IMR-90 (cell line): Measurements from ENCODE around the gene NT5E. TPM values are rescaled to one million over a fixed set of nuclear protein-coding genes. Genes with fewer than 3 reads are reported as not detected.

ENCODE experiments used
- ATAC-seq: fragments of 200-7000 bp; cut with Tn5 transposase; 2 replicates; pipeline ENCODE4 v1.9.1; 2020; ENCODE audit warnings: low read depth, mild to moderate bottlenecking, moderate library complexity
- BruUV-seq: library from RNA; stranded (reverse); fragments of 400-500 nt; replicated peaks from 2 replicates; lab custom pipeline; 2021; lab: Mats Ljungman, UMichigan
- CTCF ChIA-PET: fragments of 300-600 bp; formaldehyde crosslinking; extraction: SDS; loops from one replicate; lab custom pipeline; 2021; ENCODE audit warnings: antibody characterized with exemption; lab: Yijun Ruan, JAX
- POLR2A ChIA-PET: fragments of 300-600 bp; sonication (Branson Sonifier 250); formaldehyde crosslinking; loops from one replicate; lab custom pipeline; 2022; ENCODE audit warnings: antibody characterized with exemption; ENCODE audit not compliant: unreplicated experiment; lab: Charles Lee
- DNase-seq: peaks from one replicate; pipeline ENCODE4 v3.0.0; 2013
- H2AFZ ChIP-seq: replicated peaks from 2 replicates; pipeline ENCODE3; 2013; ENCODE audit warnings: low read length, mild to moderate bottlenecking; ENCODE audit not compliant: poor library complexity
- H2AK5ac ChIP-seq: 2 replicates; pipeline ENCODE4 v1.6.1; 2013; ENCODE audit warnings: low read depth, low read length, inconsistent platforms
- H2AK9ac ChIP-seq: replicated peaks from 2 replicates; pipeline ENCODE3; 2013; ENCODE audit warnings: mild to moderate bottlenecking, low read depth, low read length, moderate library complexity; ENCODE audit not compliant: poor library complexity
- H2BK120ac ChIP-seq: 2 replicates; pipeline ENCODE4 v1.6.1; 2013; ENCODE audit warnings: low read depth, low read length, inconsistent platforms
- H2BK15ac ChIP-seq: 3 replicates; pipeline ENCODE4 v1.6.1; 2013; ENCODE audit warnings: low read depth, low read length, inconsistent platforms
- H2BK20ac ChIP-seq: 2 replicates; pipeline ENCODE4 v1.6.1; 2013; ENCODE audit warnings: low read depth, mild to moderate bottlenecking, inconsistent platforms, low read length, moderate library complexity
- H2BK5ac ChIP-seq: 2 replicates; pipeline ENCODE4 v1.6.1; 2013; ENCODE audit warnings: mild to moderate bottlenecking, low read depth, low read length, inconsistent platforms; ENCODE audit not compliant: poor library complexity, severe bottlenecking
- H3K14ac ChIP-seq: replicated peaks from 2 replicates; pipeline ENCODE4 v1.6.1; 2013; ENCODE audit warnings: low read depth, low read length, inconsistent platforms
- H3K18ac ChIP-seq: 2 replicates; pipeline ENCODE4 v1.6.1; 2013; ENCODE audit warnings: low read depth, low read length, control low read depth
- H3K23ac ChIP-seq: 2 replicates; pipeline ENCODE4 v1.6.1; 2013; ENCODE audit warnings: low read depth, low read length, inconsistent platforms
- H3K27ac ChIP-seq: 2 replicates; pipeline ENCODE4 v1.5.1; 2013; ENCODE audit warnings: mild to moderate bottlenecking, control low read depth, low read length; ENCODE audit not compliant: insufficient read depth
- H3K27me3 ChIP-seq: 2 replicates; pipeline ENCODE4 v1.6.1; 2013; ENCODE audit warnings: low read length; ENCODE audit not compliant: control insufficient read depth, insufficient read depth
- H3K36me3 ChIP-seq: 2 replicates; pipeline ENCODE4 v1.6.1; 2013; ENCODE audit warnings: low read length, mixed read lengths; ENCODE audit not compliant: control insufficient read depth, insufficient read depth
- H3K4ac ChIP-seq: 2 replicates; pipeline ENCODE4 v1.6.1; 2013; ENCODE audit warnings: low read depth, low read length, inconsistent platforms
- H3K4me1 ChIP-seq: 2 replicates; pipeline ENCODE4 v1.6.1; 2013; ENCODE audit warnings: low read length, mixed read lengths; ENCODE audit not compliant: control insufficient read depth, insufficient read depth
- H3K4me2 ChIP-seq: 2 replicates; pipeline ENCODE4 v1.6.1; 2013; ENCODE audit warnings: low read depth, mild to moderate bottlenecking, control low read depth, low read length, moderate library complexity
- H3K4me3 ChIP-seq: 2 replicates; pipeline ENCODE4 v1.5.1; 2013; ENCODE audit warnings: low read depth, mild to moderate bottlenecking, control low read depth, low read length, moderate library complexity; ENCODE audit not compliant: insufficient read depth
- H3K56ac ChIP-seq: 2 replicates; pipeline ENCODE4 v1.6.1; 2013; ENCODE audit warnings: low read length, inconsistent platforms; ENCODE audit not compliant: insufficient read depth; ENCODE audit errors: extremely low read depth
- H3K79me1 ChIP-seq, 2 experiments: 2 replicates each; pipeline ENCODE4 v1.6.1; 2013; ENCODE audit warnings: low read length in 2 of 2, inconsistent platforms in 1 of 2, low read depth in 1 of 2
- H3K9ac ChIP-seq: 2 replicates; pipeline ENCODE4 v1.6.1; 2013; ENCODE audit warnings: low read depth, low read length, control low read depth
- H3K9me1 ChIP-seq: 2 replicates; pipeline ENCODE4 v1.6.1; 2013; ENCODE audit warnings: low read length, inconsistent platforms; ENCODE audit not compliant: insufficient read depth
- H3K9me3 ChIP-seq: 2 replicates; pipeline ENCODE4 v1.6.1; 2013; ENCODE audit warnings: low read length; ENCODE audit not compliant: control insufficient read depth, insufficient read depth
- H4K20me1 ChIP-seq: 2 replicates; pipeline ENCODE4 v1.6.1; 2013; ENCODE audit warnings: low read length, inconsistent platforms; ENCODE audit not compliant: insufficient read depth
- H4K5ac ChIP-seq: 2 replicates; pipeline ENCODE4 v1.6.1; 2013; ENCODE audit warnings: mild to moderate bottlenecking, low read depth, low read length, control low read depth
- H4K8ac ChIP-seq, 2 experiments: 2 replicates each; pipeline ENCODE4 v1.6.1; 2013; ENCODE audit warnings: low read depth in 2 of 2, low read length in 2 of 2, control low read depth in 1 of 2, inconsistent platforms in 1 of 2
- H4K91ac ChIP-seq: 2 replicates; pipeline ENCODE4 v1.6.1; 2013; ENCODE audit warnings: low read depth, low read length, inconsistent platforms; ENCODE audit not compliant: insufficient read depth
- CEBPB ChIP-seq: IDR thresholded peaks from 2 replicates; pipeline ENCODE4 v1.6.1; 2012; ENCODE audit warnings: low read depth, low read length, improper control_type of control experiment
- CHD1 ChIP-seq: IDR thresholded peaks from 2 replicates; pipeline ENCODE4 v1.6.1; 2012; ENCODE audit warnings: low read depth, low read length, improper control_type of control experiment
- FOS ChIP-seq: fragments of 150-350 bp; IDR thresholded peaks from 2 replicates; pipeline ENCODE4 v1.6.1; 2016; ENCODE audit warnings: low read depth, low read length
- MAZ ChIP-seq: IDR thresholded peaks from 2 replicates; pipeline ENCODE4 v1.6.1; 2012; ENCODE audit warnings: low read depth, mild to moderate bottlenecking, low read length, improper control_type of control experiment, moderate library complexity, borderline replicate concordance
- MXI1 ChIP-seq: IDR thresholded peaks from 2 replicates; pipeline ENCODE4 v1.6.1; 2012; ENCODE audit warnings: low read depth, mild to moderate bottlenecking, low read length, moderate library complexity, borderline replicate concordance
- POLR2A ChIP-seq: IDR thresholded peaks from 2 replicates; pipeline ENCODE4 v1.6.1; 2012; ENCODE audit warnings: mild to moderate bottlenecking, low read depth, low read length
- RAD21 ChIP-seq: IDR thresholded peaks from 2 replicates; pipeline ENCODE4 v1.6.1; 2012; ENCODE audit warnings: low read length, improper control_type of control experiment
- RCOR1 ChIP-seq: IDR thresholded peaks from 2 replicates; pipeline ENCODE4 v1.6.1; 2012; ENCODE audit warnings: mild to moderate bottlenecking, low read length, improper control_type of control experiment; ENCODE audit not compliant: insufficient replicate concordance
- RFX5 ChIP-seq: IDR thresholded peaks from 2 replicates; pipeline ENCODE4 v1.8.0; 2012; ENCODE audit warnings: low read depth, mild to moderate bottlenecking, low read length, moderate library complexity
- SMC3 ChIP-seq: fragments of 150-350 bp; IDR thresholded peaks from 2 replicates; pipeline ENCODE4 v1.6.1; 2016; ENCODE audit warnings: low read depth, mild to moderate bottlenecking, antibody characterized with exemption, low read length, moderate library complexity
- WGBS, 2 experiments: methylation state at CpG; one replicate each; pipeline versions ENCODE4 v1.1.5 to v1.1.7; 2013; ENCODE audit warnings: missing lambda C conversion rate in 2 of 2; ENCODE audit not compliant: insufficient read length in 1 of 2; ENCODE audit errors: extremely low coverage in 2 of 2; 5-methylcytosine and 5-hydroxymethylcytosine counted together
- dilution Hi-C: fragments of 300-500 bp; cut with HindIII; formaldehyde crosslinking; loops from one replicate; pipeline ENCODE4 v1.14.3; 2018; ENCODE audit warnings: low sequenced_read_pairs; ENCODE audit not compliant: unreplicated experiment
- in situ Hi-C: fragments of 300-500 bp; cut with MboI; formaldehyde crosslinking; loops from 3 replicates; pipeline ENCODE4 v1.14.3; 2019; ENCODE audit warnings: low sequenced_read_pairs, inconsistent platforms, mixed read lengths
- intact Hi-C: fragments of 100-400 bp; cut with micrococcal nuclease; formaldehyde crosslinking; loops from 2 replicates; pipeline ENCODE4 v1.10.0; 2022
- polyA plus RNA-seq, 3 experiments: library from polyadenylated mRNA; depleted of rRNA; stranded (reverse); fragments of >200 nt; gene quantifications; 2 replicates each; pipeline ENCODE4 v1.2.3, GENCODE V29; 2012; ENCODE audit warnings: low replicate concordance in 1 of 3
- total RNA-seq: library from RNA; depleted of rRNA; stranded (reverse); fragments of >200 nt; gene quantifications from 2 replicates; pipeline ENCODE4 v1.2.3, GENCODE V29; 2012
- TF ChIP-seq, protein P1 (sequence below): conservative IDR thresholded peaks from 2 replicates; pipeline ENCODE4 v1.5.1; 2012; ENCODE audit warnings: mild to moderate bottlenecking, low read depth, low read length, improper control_type of control experiment
- TF ChIP-seq, protein P2 (sequence below): fragments of 150-350 bp; IDR thresholded peaks from 2 replicates; pipeline ENCODE4 v1.6.1; 2016; ENCODE audit warnings: low read depth, mild to moderate bottlenecking, low read length, moderate library complexity, borderline replicate concordance
- TF ChIP-seq, protein P3 (sequence below): fragments of 150-350 bp; IDR thresholded peaks from 2 replicates; pipeline ENCODE4 v1.6.1; 2017; ENCODE audit warnings: mild to moderate bottlenecking, antibody characterized with exemption, low read length, low read depth

The NT5E gene
- total and polyA plus RNA-seq, 2 of the 4 experiments (the other 2 are of a cell fraction): 153 to 280 TPM

DNA sequence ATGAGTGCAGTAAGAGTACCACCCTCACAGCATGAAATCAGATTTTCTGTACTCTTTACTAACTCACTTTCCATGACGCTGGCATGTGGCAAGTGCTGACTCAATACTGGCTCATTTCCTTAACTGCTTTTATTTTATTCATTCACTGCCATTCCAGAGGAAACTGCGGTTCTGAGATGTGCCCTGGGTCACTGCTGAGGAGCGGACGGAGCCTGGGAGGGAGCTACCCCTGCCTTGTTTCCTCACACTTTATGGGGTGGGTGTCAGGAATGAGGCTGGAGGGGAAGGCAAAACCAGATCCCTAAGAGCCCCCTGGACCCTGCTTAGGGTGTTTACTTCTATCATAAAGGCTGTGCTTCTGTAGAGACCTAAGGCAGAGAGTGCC lies 14.4 kb downstream of the NT5E start (continued):
- TF ChIP-seq, protein P1, sequence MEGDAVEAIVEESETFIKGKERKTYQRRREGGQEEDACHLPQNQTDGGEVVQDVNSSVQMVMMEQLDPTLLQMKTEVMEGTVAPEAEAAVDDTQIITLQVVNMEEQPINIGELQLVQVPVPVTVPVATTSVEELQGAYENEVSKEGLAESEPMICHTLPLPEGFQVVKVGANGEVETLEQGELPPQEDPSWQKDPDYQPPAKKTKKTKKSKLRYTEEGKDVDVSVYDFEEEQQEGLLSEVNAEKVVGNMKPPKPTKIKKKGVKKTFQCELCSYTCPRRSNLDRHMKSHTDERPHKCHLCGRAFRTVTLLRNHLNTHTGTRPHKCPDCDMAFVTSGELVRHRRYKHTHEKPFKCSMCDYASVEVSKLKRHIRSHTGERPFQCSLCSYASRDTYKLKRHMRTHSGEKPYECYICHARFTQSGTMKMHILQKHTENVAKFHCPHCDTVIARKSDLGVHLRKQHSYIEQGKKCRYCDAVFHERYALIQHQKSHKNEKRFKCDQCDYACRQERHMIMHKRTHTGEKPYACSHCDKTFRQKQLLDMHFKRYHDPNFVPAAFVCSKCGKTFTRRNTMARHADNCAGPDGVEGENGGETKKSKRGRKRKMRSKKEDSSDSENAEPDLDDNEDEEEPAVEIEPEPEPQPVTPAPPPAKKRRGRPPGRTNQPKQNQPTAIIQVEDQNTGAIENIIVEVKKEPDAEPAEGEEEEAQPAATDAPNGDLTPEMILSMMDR: no peak
- TF ChIP-seq CEBPB (peak; percentile 93), SMC3 (0 out of 2 replicates have a peak, but pooled peaks have one; percentile 12)

DNA sequence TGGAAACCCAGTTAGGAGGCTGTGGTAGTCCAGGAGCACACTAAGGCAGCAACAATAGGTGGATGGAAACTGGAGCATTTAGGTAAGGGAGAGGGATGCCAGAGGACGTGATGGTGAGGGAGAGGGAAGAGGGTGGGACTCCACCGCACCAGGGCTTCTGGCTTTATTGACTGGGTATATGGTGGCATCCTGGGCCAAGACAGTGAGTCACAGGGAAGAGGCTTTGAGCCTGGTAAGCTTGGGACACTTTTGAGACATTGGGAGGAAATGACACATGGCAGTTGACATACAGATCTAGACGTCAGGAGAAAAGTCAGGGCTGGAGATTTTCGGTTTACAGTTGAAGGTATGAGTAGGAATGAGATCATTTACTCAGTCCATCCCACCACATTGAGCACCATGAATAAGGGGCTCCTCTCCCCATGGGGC lies 14.9 kb downstream of the NT5E start:
- Histone ChIP-seq H3K56ac (peak overlapping the region; percentile 93), H4K8ac (peak overlapping the region; percentile 68 to 91), H4K20me1 (peaks cover 11% of the 10 kb centered on the region), H3K23ac (peak overlapping the region; percentile 95), H3K9ac (peak overlapping the region; percentile 12), H2BK5ac (peak overlapping the region; percentile 90), H2AK9ac (peak overlapping the region; percentile 96), H3K9me1 (peaks cover 51% of the 10 kb centered on the region), H2BK120ac (peak overlapping the region; percentile 97), H3K4me1 (peaks cover 42% of the 10 kb centered on the region), H3K36me3 (peaks cover 7% of the 10 kb centered on the region; the same call in 1 of the 2 replicates), H3K4me3 (no peak overlapping the region), H4K91ac (peak overlapping the region; percentile 96), H2AFZ (no peak overlapping the region), H2BK20ac (peak overlapping the region; percentile 94), H3K9me3 (no peaks in the 10 kb centered on the region), H2BK15ac (peak overlapping the region; percentile 52; the same call in 2 of the 3 replicates), H3K27me3 (no peaks in the 10 kb centered on the region), H3K79me1 (peaks cover 49 to 71% of the 10 kb centered on the region in 2 experiments), H2AK5ac (peak overlapping the region; percentile 97), H4K5ac (peak overlapping the region; percentile 51), H3K4ac (peak overlapping the region; percentile 96), H3K14ac (peak overlapping the region; percentile 89), H3K18ac (peak overlapping the region; percentile 74), H3K4me2 (peak overlapping the region; percentile 72), H3K27ac (peak overlapping the region; percentile 69)
- DNase-seq (peak; percentile 98), ATAC-seq (peak; percentile 48)
- CTCF ChIA-PET: interaction anchor here (0.6 to 1.8 kb wide), 2 partner anchors 18 to 110 kb away, joined by 3 to 6 read pairs; no protein-coding TSS in a partner anchor
- POLR2A ChIA-PET: interaction anchor here (1.1 kb wide), 1 partner anchor 18 kb away, joined by 3 read pairs; no protein-coding TSS in a partner anchor
- intact Hi-C loops: no loop called here
- no TSS peak for BruUV-seq
- in situ Hi-C loops: no loop called here
- 0% methylated on average over 1 of the region's 4 CpGs; no CpG with 5 or more reads in 1 of the 2 experiments for WGBS, 2 experiments
- dilution Hi-C loops: no loop called here
- TF ChIP-seq FOS: peak; percentile 85
- peak; percentile 46; the same call in 1 of the 2 replicates for TF ChIP-seq CEBPB
- no peak for TF ChIP-seq RFX5
- no peak for TF ChIP-seq RAD21
- TF ChIP-seq MXI1: no peak
- no peak for TF ChIP-seq CHD1
- TF ChIP-seq POLR2A: peak; percentile 74
- TF ChIP-seq, protein P2, sequence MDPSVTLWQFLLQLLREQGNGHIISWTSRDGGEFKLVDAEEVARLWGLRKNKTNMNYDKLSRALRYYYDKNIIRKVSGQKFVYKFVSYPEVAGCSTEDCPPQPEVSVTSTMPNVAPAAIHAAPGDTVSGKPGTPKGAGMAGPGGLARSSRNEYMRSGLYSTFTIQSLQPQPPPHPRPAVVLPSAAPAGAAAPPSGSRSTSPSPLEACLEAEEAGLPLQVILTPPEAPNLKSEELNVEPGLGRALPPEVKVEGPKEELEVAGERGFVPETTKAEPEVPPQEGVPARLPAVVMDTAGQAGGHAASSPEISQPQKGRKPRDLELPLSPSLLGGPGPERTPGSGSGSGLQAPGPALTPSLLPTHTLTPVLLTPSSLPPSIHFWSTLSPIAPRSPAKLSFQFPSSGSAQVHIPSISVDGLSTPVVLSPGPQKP: no peak
- TF ChIP-seq RCOR1: no peak
- TF ChIP-seq MAZ: 0 out of 2 replicates have a peak, but pooled peaks have one; percentile 2
- TF ChIP-seq, protein P3, sequence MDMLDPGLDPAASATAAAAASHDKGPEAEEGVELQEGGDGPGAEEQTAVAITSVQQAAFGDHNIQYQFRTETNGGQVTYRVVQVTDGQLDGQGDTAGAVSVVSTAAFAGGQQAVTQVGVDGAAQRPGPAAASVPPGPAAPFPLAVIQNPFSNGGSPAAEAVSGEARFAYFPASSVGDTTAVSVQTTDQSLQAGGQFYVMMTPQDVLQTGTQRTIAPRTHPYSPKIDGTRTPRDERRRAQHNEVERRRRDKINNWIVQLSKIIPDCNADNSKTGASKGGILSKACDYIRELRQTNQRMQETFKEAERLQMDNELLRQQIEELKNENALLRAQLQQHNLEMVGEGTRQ: peak; percentile 8; the same call in 1 of the 2 replicates
